ENCODE measurements around the gene APH1A.

DNA sequence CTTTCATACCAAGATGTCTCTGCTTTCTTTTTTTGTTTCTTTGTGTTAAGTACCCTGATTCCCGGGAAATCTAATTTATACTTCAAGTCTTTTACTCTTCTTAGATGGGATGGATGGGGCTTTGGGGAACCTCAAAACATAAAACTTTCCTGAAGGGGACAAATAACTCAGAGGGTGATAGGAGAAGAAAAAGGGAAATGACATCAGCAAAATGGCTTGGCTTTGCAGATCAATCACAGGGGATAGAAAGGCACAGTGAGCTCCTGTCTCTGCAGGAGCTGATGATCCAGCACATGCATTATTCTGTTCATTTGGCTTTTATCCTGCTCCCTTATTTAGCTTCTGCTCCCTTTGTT, 12.6 kb downstream of the APH1A start:
- no peak for TF ChIP-seq POLR2A (IDR thresholded peaks at IDR 0.05)
- TF ChIP-seq, protein P1, sequence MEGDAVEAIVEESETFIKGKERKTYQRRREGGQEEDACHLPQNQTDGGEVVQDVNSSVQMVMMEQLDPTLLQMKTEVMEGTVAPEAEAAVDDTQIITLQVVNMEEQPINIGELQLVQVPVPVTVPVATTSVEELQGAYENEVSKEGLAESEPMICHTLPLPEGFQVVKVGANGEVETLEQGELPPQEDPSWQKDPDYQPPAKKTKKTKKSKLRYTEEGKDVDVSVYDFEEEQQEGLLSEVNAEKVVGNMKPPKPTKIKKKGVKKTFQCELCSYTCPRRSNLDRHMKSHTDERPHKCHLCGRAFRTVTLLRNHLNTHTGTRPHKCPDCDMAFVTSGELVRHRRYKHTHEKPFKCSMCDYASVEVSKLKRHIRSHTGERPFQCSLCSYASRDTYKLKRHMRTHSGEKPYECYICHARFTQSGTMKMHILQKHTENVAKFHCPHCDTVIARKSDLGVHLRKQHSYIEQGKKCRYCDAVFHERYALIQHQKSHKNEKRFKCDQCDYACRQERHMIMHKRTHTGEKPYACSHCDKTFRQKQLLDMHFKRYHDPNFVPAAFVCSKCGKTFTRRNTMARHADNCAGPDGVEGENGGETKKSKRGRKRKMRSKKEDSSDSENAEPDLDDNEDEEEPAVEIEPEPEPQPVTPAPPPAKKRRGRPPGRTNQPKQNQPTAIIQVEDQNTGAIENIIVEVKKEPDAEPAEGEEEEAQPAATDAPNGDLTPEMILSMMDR (IDR thresholded peaks at IDR 0.05) = no peak

Measured in thyroid gland (tissue), 4 donors.